HUDEP-2 (cell line): ENCODE results near the gene TMEM254.
"Not testable (repeated sequence)": the region's sequence is repeated elsewhere in the genome, so short reads cannot be mapped to it uniquely, and the experiment has no call there.

Source experiments
- DNase-seq, 76 experiments: peaks; one replicate each; lab custom pipeline; 2025; ENCODE audit not compliant: unreplicated experiment in 76 of 76; lab: John Stamatoyannopoulos, UW

The TMEM254 gene

GRCh38 chr10:80131499-80131901 lies 53.0 kb downstream of the TMEM254 start:
- no peak for DNase-seq

GRCh38 chr10:80132299-80133139 lies 54.1 kb downstream of the TMEM254 start, which contains the start of gene PLAC9:
TSS of gene PLAC9 (plus strand) at chr10:80132730. CDS start at chr10:80132763, 33 bp downstream.
- DNase-seq = no peak

GRCh38 chr10:80133206-80133605 lies 54.7 kb downstream of the TMEM254 start:
- no peak for DNase-seq

- not testable (repeated sequence) for DNase-seq
Observed at GRCh38 chr10:80133687-80134086, 55.2 kb downstream of the TMEM254 start.

GRCh38 chr10:80136134-80136571 lies 57.7 kb downstream of the TMEM254 start:
- no peak for DNase-seq

GRCh38 chr10:80137031-80137862 lies 58.8 kb downstream of the TMEM254 start:
- no peak for DNase-seq

GRCh38 chr10:80137920-80138319 lies 59.5 kb downstream of the TMEM254 start:
- DNase-seq = no peak

- no peak for DNase-seq
Observed at GRCh38 chr10:80139265-80139664, 60.8 kb downstream of the TMEM254 start.

GRCh38 chr10:80140251-80140650 lies 61.8 kb downstream of the TMEM254 start:
- no peak for DNase-seq

- DNase-seq = no peak
Observed at GRCh38 chr10:80141696-80142460, 63.4 kb downstream of the TMEM254 start.
